Activated naive CD4-positive, alpha-beta T cell treated with anti-CD3 and anti-CD28 coated beads, Interleukin-2, amount 10 ng/mL, durations not matched to agents 7 days and 5 days (primary cell): ENCODE data around the gene GHRHR.
A peak's percentile ranks its signal among the peaks of the same experiment; 100 is the strongest.

Experiments used
- CTCF ChIA-PET: fragments of 350-600 bp; sonication (Branson Sonifier 250); formaldehyde crosslinking; loops from one replicate; lab custom pipeline; 2021; ENCODE audit warnings: antibody characterized with exemption; lab: Charles Lee
- DNase-seq: peaks from one replicate; pipeline ENCODE4 v3.0.0-alpha.2; 2020
- H3K27ac Mint-ChIP-seq: one replicate; pipeline ENCODE4 v1.8.0; 2021; ENCODE audit warnings: mild to moderate bottlenecking, moderate library complexity, mixed read lengths
- H3K27me3 Mint-ChIP-seq: one replicate; pipeline ENCODE4 v1.8.0; 2021; ENCODE audit warnings: mild to moderate bottlenecking, mixed read lengths
- H3K36me3 Mint-ChIP-seq: one replicate; pipeline ENCODE4 v1.8.0; 2021; ENCODE audit warnings: mixed read lengths
- H3K4me1 Mint-ChIP-seq: one replicate; pipeline ENCODE4 v1.8.0; 2021; ENCODE audit warnings: mixed read lengths
- H3K4me3 Mint-ChIP-seq: one replicate; pipeline ENCODE4 v1.8.0; 2021; ENCODE audit warnings: mild to moderate bottlenecking, moderate library complexity, mixed read lengths
- H3K9me3 Mint-ChIP-seq: one replicate; pipeline ENCODE4 v1.8.0; 2021; ENCODE audit warnings: mixed read lengths

Gene GHRHR

GRCh38 chr7:30976381-30976780, 12.6 kb downstream of the GHRHR start:
- CTCF ChIA-PET, result interaction anchor here (3.0 to 10.6 kb wide), 3 partner anchors 9 to 146 kb away, joined by 11 to 72 read pairs (median 14); no protein-coding TSS in a partner anchor
- no peaks in the 10 kb centered on the region for H3K36me3 Mint-ChIP-seq
- H3K27ac Mint-ChIP-seq, result no peak overlapping the region
- H3K27me3 Mint-ChIP-seq, result peaks cover 38% of the 10 kb centered on the region
- H3K9me3 Mint-ChIP-seq, result no peaks in the 10 kb centered on the region
- no peak overlapping the region for H3K4me3 Mint-ChIP-seq
- peaks cover 7% of the 10 kb centered on the region for H3K4me1 Mint-ChIP-seq
- no peak for DNase-seq

- Mint-ChIP-seq H3K27me3 (peaks cover 29% of the 10 kb centered on the region), H3K4me1 (peaks cover 7% of the 10 kb centered on the region), H3K27ac (no peak overlapping the region), H3K36me3 (no peaks in the 10 kb centered on the region), H3K4me3 (no peak overlapping the region), H3K9me3 (no peaks in the 10 kb centered on the region)
- CTCF ChIA-PET, result interaction anchor here (1.8 to 10.6 kb wide), 3 partner anchors 39 to 175 kb away, joined by 10 to 72 read pairs (median 14); no protein-coding TSS in a partner anchor
- DNase-seq, result no peak
Observed at GRCh38 chr7:30977222-30977621, 13.5 kb downstream of the GHRHR start.

- DNase-seq, result peak; percentile 48
- no peak overlapping the region for H3K4me3 Mint-ChIP-seq
- CTCF ChIA-PET, result interaction anchor here (0.9 to 10.6 kb wide), 7 partner anchors 40 to 180 kb away, joined by 3 to 72 read pairs (median 8); no protein-coding TSS in a partner anchor
Observed at GRCh38 chr7:30977896-30978564, 14.3 kb downstream of the GHRHR start.

DNA sequence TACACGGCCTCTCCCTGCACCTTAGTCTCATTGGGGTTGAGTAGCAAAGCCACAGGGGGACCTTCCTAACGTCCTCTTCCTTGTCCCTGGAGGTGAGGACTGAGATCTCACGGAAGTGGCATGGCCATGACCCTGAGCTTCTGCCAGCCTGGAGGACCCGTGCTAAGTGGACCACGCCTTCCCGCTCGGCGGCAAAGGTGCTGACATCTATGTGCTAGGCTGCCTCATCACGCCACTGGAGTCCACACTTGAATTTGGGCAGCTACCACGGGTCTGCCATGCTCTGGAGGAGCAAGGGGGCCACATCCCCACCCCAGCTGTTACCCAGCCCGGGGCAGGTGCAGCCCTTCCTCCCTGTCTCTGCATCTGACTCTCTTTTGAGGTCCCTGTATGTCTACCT, 15.3 kb downstream of the GHRHR start:
- peak; percentile 13 for DNase-seq
- CTCF ChIA-PET, result interaction anchor here (0.9 to 10.6 kb wide), 6 partner anchors 41 to 181 kb away, joined by 3 to 72 read pairs (median 6); no protein-coding TSS in a partner anchor
- H3K27me3 Mint-ChIP-seq, result peaks cover 30% of the 10 kb centered on the region
- H3K9me3 Mint-ChIP-seq, result no peaks in the 10 kb centered on the region
- H3K36me3 Mint-ChIP-seq, result no peaks in the 10 kb centered on the region
- peaks cover 7% of the 10 kb centered on the region for H3K4me1 Mint-ChIP-seq
- H3K27ac Mint-ChIP-seq, result no peak overlapping the region
- H3K4me3 Mint-ChIP-seq, result no peak overlapping the region

More at GRCh38 chr7:30977896-30978564, 14.3 kb downstream of the GHRHR start:
- H3K27me3 Mint-ChIP-seq, result peaks cover 25% of the 10 kb centered on the region
- peaks cover 7% of the 10 kb centered on the region for H3K4me1 Mint-ChIP-seq
- H3K36me3 Mint-ChIP-seq, result no peaks in the 10 kb centered on the region
- H3K9me3 Mint-ChIP-seq, result no peaks in the 10 kb centered on the region
- no peak overlapping the region for H3K27ac Mint-ChIP-seq

DNA sequence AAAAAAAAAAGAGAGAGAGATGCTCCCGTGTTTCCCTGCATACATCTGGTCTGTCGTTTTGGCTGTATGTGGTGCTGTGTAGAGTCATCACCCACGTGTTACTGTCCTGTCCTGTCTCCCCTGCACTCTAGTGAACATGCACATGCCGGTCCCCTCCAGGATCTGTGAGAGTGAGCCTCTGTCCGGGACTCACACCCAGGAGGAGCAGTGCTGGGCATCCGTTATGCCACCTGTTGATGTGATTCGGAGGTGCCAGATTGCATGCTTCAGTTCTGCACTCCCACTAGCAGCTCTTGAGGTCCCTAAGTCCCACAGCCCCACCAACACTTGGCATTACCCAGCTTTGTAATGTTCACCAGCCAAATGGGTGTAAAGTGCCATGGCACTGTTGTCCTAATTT, 16.4 kb downstream of the GHRHR start:
- Mint-ChIP-seq H3K9me3 (no peaks in the 10 kb centered on the region), H3K27ac (no peak overlapping the region), H3K36me3 (no peaks in the 10 kb centered on the region), H3K27me3 (peaks cover 35% of the 10 kb centered on the region), H3K4me3 (no peak overlapping the region), H3K4me1 (no peaks in the 10 kb centered on the region)
- CTCF ChIA-PET, result interaction anchor here (1.1 to 7.5 kb wide), 2 partner anchors 141 to 153 kb away, joined by 3 to 218 read pairs; no protein-coding TSS in a partner anchor
- DNase-seq, result peak; percentile 18

- peak; percentile 11 for DNase-seq
- no peak overlapping the region for H3K4me3 Mint-ChIP-seq
- H3K4me1 Mint-ChIP-seq, result no peaks in the 10 kb centered on the region
- no peak overlapping the region for H3K27ac Mint-ChIP-seq
- no peaks in the 10 kb centered on the region for H3K36me3 Mint-ChIP-seq
- CTCF ChIA-PET, result interaction anchor here (1.1 to 7.5 kb wide), 2 partner anchors 140 to 152 kb away, joined by 3 to 218 read pairs; no protein-coding TSS in a partner anchor
- H3K27me3 Mint-ChIP-seq, result peaks cover 40% of the 10 kb centered on the region
- no peaks in the 10 kb centered on the region for H3K9me3 Mint-ChIP-seq
Observed at GRCh38 chr7:30980751-30981150, 17.0 kb downstream of the GHRHR start.

DNA sequence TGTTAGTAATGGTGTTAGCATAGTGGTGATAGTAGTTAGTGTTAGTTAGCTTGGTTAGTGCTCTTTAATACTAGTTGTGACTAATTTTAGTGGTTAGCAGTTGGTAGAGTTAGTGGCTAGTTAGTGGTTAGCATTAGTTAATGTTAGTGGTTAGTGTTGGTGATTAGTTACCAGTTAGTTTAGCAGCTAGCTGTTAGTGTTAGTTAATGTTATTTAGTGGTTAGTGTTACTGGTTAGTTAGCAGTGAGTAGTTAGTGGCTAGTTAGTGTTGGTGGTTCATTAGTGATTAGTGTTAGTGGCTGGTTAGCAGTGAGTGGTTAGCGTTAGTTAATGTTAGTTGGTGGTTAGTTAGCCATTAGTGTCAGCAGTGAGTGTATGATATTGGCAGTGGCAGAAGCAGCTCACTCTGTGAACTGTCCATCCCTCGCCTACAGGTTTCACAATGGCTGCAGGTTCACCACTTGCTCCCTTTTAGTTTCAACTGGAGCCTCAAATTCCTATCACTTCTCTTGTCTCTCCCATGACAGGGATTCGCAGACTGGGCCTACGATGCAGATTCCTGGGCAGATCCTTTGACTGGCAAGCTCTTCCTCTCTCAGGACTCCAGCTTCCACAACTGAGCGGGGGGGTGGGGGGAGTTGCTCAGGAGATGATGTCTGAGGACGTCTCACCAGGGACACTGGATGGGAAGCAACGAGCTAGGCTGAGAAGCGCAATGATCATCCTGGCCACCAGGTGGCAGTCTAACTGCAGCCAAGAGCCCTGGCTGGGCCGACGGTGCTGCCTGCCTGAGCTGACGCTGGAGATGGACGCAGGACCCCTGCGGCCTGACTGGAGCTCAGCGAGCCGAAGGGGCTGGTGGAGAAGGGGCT, 19.5 kb downstream of the GHRHR start:
- CTCF ChIA-PET, result interaction anchor here (0.6 to 7.5 kb wide), 25 partner anchors 9 to 281 kb away, joined by 3 to 218 read pairs (median 4); no protein-coding TSS in a partner anchor
- no peak overlapping the region for H3K27ac Mint-ChIP-seq
- no peaks in the 10 kb centered on the region for H3K9me3 Mint-ChIP-seq
- peak; percentile 83 for DNase-seq
- H3K4me1 Mint-ChIP-seq, result peaks cover 12% of the 10 kb centered on the region
- H3K36me3 Mint-ChIP-seq, result no peaks in the 10 kb centered on the region
- H3K27me3 Mint-ChIP-seq, result peaks cover 41% of the 10 kb centered on the region
- H3K4me3 Mint-ChIP-seq, result no peak overlapping the region

- no peak overlapping the region for H3K27ac Mint-ChIP-seq
- H3K4me1 Mint-ChIP-seq, result peaks cover 12% of the 10 kb centered on the region
- no peak overlapping the region for H3K4me3 Mint-ChIP-seq
- peaks cover 40% of the 10 kb centered on the region for H3K27me3 Mint-ChIP-seq
- H3K9me3 Mint-ChIP-seq, result no peaks in the 10 kb centered on the region
- H3K36me3 Mint-ChIP-seq, result no peaks in the 10 kb centered on the region
- DNase-seq, result no peak
- CTCF ChIA-PET, result interaction anchor here (0.7 to 7.5 kb wide), 22 partner anchors 9 to 282 kb away, joined by 3 to 218 read pairs (median 4); no protein-coding TSS in a partner anchor
Observed at GRCh38 chr7:30983914-30984247, 20.1 kb downstream of the GHRHR start.

- no peaks in the 10 kb centered on the region for H3K36me3 Mint-ChIP-seq
- H3K9me3 Mint-ChIP-seq, result no peaks in the 10 kb centered on the region
- H3K27ac Mint-ChIP-seq, result no peak overlapping the region
- CTCF ChIA-PET, result interaction anchor here (0.7 to 7.5 kb wide), 12 partner anchors 10 to 238 kb away, joined by 3 to 218 read pairs (median 4); no protein-coding TSS in a partner anchor
- H3K4me1 Mint-ChIP-seq, result peaks cover 12% of the 10 kb centered on the region
- DNase-seq, result no peak
- peaks cover 40% of the 10 kb centered on the region for H3K27me3 Mint-ChIP-seq
- no peak overlapping the region for H3K4me3 Mint-ChIP-seq
Observed at GRCh38 chr7:30984359-30985107, 20.8 kb downstream of the GHRHR start.

DNA sequence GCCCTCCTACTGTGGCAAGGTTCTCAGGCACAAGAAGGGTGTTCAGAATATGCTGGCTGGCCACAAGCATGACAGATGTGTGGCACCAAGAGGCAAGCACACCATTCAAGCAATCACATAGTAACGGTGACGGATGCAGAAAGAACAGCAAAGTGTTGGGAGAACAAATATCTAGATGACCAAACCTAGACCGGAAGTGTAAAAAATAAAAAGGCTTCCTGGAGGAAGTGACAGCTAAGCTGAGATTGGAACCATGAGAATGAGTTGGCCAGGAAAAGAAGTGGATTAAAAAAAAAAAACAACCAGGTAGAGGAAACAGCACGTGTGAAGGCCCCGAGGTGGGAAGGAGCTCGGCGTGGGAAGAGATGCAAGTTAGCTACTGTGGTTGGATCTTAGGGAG, 22.0 kb downstream of the GHRHR start:
- Mint-ChIP-seq H3K27me3 (peaks cover 40% of the 10 kb centered on the region), H3K4me3 (no peak overlapping the region), H3K36me3 (no peaks in the 10 kb centered on the region), H3K27ac (no peak overlapping the region), H3K4me1 (peaks cover 12% of the 10 kb centered on the region), H3K9me3 (no peaks in the 10 kb centered on the region)
- no peak for DNase-seq
- CTCF ChIA-PET, result interaction anchor here (0.9 to 7.5 kb wide), 9 partner anchors 11 to 194 kb away, joined by 3 to 218 read pairs (median 5); no protein-coding TSS in a partner anchor

DNA sequence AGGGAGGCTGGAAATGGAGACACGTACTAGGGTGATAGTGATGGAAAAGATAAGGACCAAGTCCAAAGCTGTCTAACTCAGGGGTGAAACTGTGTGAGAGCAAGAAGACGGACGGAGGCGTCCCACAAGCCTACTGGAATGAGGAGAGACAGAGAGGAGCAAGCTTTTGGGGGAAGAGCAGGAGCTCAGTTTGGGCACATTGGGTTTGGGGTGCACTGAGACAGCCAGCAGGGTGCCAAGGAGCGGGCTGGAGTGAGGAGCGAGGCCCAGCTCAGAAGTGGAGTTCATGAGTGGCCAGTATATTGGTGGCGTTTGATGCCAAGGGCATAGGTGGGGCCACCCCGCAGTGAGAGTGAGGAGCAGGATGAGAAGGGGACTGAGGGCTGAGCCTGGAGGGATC, 22.6 kb downstream of the GHRHR start:
- CTCF ChIA-PET, result interaction anchor here (1.0 to 7.5 kb wide), 4 partner anchors 13 to 148 kb away, joined by 3 to 218 read pairs (median 8); no protein-coding TSS in a partner anchor
- Mint-ChIP-seq H3K27ac (no peak overlapping the region), H3K4me3 (no peak overlapping the region)

DNA sequence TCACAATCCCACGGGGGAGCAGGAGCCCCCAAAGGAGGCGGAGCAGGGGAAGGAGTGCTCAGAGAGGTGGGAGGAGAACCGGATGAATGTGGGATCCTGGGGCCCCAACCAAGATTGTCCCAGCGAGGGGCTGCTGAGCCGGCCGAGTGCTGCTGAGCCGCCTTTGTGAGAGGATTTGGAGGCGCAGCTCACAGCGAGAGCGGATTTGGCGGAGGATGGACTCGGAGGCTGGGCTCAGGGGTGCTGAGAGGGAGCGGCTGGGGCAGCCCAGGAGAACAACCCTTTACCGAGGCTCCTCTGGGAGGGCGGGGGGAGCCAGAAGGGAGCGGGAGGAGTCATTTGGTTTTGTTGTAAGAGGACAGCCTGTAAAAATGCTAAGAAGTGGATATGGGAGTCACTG, 23.0 kb downstream of the GHRHR start:
- no peaks in the 10 kb centered on the region for H3K9me3 Mint-ChIP-seq
- no peak overlapping the region for H3K4me3 Mint-ChIP-seq
- H3K27ac Mint-ChIP-seq, result no peak overlapping the region
- H3K36me3 Mint-ChIP-seq, result no peaks in the 10 kb centered on the region
- CTCF ChIA-PET, result interaction anchor here (1.0 to 7.5 kb wide), 3 partner anchors 13 to 135 kb away, joined by 3 to 218 read pairs (median 4); no protein-coding TSS in a partner anchor
- DNase-seq, result no peak
- peaks cover 12% of the 10 kb centered on the region for H3K4me1 Mint-ChIP-seq
- peaks cover 40% of the 10 kb centered on the region for H3K27me3 Mint-ChIP-seq

More for the DNA sequence above, 22.6 kb downstream of the GHRHR start:
- Mint-ChIP-seq H3K4me1 (peaks cover 12% of the 10 kb centered on the region), H3K36me3 (no peaks in the 10 kb centered on the region), H3K27me3 (peaks cover 40% of the 10 kb centered on the region), H3K9me3 (no peaks in the 10 kb centered on the region)
- DNase-seq, result no peak

- peaks cover 40% of the 10 kb centered on the region for H3K27me3 Mint-ChIP-seq
- no peak overlapping the region for H3K4me3 Mint-ChIP-seq
- CTCF ChIA-PET, result interaction anchor here (1.3 to 7.5 kb wide), 2 partner anchors 14 to 134 kb away, joined by 4 to 218 read pairs; no protein-coding TSS in a partner anchor
- no peaks in the 10 kb centered on the region for H3K36me3 Mint-ChIP-seq
- no peaks in the 10 kb centered on the region for H3K9me3 Mint-ChIP-seq
- H3K27ac Mint-ChIP-seq, result peak overlapping the region; percentile 53
- peaks cover 12% of the 10 kb centered on the region for H3K4me1 Mint-ChIP-seq
- DNase-seq, result no peak
Observed at GRCh38 chr7:30987178-30987577, 23.4 kb downstream of the GHRHR start.
